GM12873 (cell line): Measurements from ENCODE around the gene SLC7A4.

ENCODE experiments used
- TF ChIP-seq, protein P1 (sequence below): IDR thresholded peaks from 2 replicates; pipeline ENCODE4 v1.5.1; 2012; ENCODE audit warnings: low read depth, mild to moderate bottlenecking, moderate library complexity, low read length, control low read depth; ENCODE audit not compliant: insufficient read depth; ENCODE audit errors: missing control alignments

SLC7A4 gene

GRCh38 chr22:20985720-20986119, 46.6 kb downstream of the SLC7A4 start:
- TF ChIP-seq, protein P1, sequence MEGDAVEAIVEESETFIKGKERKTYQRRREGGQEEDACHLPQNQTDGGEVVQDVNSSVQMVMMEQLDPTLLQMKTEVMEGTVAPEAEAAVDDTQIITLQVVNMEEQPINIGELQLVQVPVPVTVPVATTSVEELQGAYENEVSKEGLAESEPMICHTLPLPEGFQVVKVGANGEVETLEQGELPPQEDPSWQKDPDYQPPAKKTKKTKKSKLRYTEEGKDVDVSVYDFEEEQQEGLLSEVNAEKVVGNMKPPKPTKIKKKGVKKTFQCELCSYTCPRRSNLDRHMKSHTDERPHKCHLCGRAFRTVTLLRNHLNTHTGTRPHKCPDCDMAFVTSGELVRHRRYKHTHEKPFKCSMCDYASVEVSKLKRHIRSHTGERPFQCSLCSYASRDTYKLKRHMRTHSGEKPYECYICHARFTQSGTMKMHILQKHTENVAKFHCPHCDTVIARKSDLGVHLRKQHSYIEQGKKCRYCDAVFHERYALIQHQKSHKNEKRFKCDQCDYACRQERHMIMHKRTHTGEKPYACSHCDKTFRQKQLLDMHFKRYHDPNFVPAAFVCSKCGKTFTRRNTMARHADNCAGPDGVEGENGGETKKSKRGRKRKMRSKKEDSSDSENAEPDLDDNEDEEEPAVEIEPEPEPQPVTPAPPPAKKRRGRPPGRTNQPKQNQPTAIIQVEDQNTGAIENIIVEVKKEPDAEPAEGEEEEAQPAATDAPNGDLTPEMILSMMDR = no peak

DNA sequence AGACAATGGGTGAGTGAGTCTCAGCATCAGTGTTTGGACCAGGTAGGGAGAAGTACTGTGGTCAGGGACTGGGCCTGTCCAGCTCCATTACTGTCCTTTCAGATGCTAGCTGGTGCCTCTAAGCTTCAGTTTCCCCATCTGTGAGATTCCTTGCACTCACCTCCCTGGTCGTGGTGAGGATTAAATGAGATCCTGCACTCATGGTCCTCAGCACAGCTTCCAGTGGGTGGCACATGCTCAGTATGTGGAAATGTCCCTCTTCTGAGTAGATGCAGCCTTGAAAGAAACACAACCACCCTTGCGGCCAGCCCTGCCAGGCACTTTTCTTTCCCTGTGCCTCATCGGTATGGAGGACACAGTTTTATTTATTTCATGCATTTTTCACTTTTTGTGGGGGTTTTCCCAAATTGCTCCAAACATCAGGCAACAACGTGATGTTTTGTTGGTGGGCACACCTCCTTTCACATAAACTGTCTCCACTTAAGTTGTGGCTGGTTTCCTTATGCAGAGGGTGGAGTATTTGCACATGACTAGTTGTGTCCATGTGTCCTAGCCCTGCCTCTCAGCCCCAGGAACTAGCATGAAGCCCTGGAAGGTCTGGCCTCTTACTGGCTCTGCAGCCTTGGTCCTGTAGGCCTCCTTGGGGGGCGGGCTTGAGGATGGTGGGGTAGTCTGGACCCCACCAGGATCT, 49.1 kb downstream of the SLC7A4 start:
- TF ChIP-seq, protein P1 = no peak

DNA sequence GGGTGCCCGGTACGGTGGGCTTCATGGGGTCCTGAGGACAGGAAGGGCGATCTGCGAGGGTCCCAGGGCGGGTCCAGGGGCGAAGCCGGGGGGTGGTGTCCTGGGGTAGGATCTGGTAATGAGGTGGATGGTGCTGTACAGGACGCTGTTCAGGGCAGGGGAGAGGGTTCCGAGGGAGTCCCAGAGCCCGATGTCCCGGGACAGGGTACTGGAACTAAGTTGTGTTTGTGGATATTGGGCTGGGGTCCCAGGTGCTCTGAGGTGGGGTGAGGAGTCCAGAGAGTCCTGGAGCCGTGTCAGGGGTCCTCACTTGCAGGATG, 49.8 kb downstream of the SLC7A4 start:
- TF ChIP-seq, protein P1 = no peak

DNA sequence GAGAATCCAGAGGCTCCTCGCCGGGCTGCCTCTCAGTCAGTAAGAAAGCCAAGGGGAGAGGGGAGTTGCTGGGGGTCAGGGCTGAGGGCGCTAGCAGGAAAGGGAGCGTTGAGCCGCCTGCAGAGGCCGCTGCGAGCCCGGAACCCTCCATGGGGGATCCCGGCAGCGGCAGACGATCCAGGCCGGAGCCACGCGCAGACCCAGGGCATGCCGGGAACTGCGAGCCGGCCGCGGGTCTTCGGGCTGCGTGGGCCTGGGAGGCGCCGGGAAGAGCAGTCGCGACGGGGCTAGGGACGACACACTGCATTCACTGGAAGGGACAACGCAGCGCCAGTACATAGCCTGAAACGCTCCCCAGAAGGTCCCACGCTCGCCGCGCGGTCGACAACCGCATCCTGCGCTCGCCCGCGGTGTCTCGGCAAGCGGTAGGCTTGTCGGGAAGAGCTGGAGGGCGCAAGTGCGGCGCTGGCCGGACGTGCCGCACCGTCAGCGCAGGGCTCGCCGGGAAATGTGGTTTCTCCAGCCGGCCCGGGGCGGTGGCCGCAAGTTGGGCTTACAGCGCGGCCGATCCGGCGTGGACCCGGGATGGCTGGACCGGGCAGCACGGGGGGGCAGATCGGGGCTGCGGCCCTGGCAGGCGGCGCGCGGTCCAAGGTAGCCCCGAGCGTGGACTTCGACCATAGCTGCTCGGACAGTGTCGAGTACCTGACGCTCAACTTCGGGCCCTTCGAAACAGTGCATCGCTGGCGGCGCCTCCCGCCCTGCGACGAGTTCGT, 50.4 kb downstream of the SLC7A4 start, which contains the start of gene LZTR1:
Gene LZTR1, plus strand, starts transcription at position 511 of the 776 bp plus-strand sequence. Its CDS starts 75 bp downstream, at position 586.
- TF ChIP-seq, protein P1 = peak; percentile 55

DNA sequence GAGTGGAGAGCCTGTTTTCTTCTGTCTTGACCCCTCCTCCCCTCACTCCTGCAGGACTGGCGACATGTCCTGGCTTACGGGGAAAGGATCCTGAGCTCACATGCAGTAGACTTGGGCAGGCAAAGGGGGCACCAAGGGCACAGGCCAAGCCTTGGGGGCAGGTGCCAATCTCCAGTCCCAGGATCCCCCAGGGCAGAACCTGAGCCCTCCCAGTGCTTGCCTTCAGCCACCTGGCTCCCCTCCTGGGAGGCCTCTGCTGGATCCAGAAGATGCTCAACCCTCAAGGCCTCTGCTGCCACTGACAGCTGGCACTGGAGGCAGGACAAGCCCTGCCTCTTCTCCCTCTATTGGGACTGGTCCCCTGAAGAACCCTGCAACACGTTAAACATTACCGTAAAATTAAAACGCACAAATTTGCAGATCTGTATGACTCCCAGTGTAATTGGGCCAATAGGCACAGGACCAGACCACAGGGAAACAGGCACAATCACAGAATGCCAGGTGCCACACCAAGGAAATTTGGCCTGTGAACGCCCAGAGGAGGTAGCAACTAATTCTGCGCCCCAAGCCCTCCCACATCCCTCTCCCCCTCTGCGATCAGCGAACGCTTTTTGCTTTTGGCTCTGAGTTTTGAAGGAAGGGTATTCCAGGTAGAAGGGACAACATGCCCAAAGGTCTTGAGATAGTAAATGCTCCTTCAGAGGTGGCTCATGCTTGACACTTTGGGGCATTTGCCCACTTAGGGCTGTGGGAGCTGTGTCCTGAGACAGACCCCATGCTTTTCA, 51.2 kb downstream of the SLC7A4 start:
- TF ChIP-seq, protein P1 = no peak

- TF ChIP-seq, protein P1 = no peak
Observed at GRCh38 chr22:20980523-20980922, 51.8 kb downstream of the SLC7A4 start.

- TF ChIP-seq, protein P1 = no peak
Observed at GRCh38 chr22:20979940-20980453, 52.4 kb downstream of the SLC7A4 start.
